GM12878 (cell line): ENCODE measurements around the gene BLOC1S4. TPM values are rescaled to one million over a fixed set of nuclear protein-coding genes. Genes with fewer than 3 reads are reported as not detected.
A peak's percentile ranks its signal among the peaks of the same experiment; 100 is the strongest.
"Not testable (repeated sequence)": the region's sequence is repeated elsewhere in the genome, so short reads cannot be mapped to it uniquely, and the experiment has no call there.

ENCODE experiments used
- ATAC-seq: fragments of 200-7000 bp; cut with Tn5 transposase; 3 replicates; pipeline ENCODE4 v1.9.1; 2020; ENCODE audit warnings: mild to moderate bottlenecking, moderate library complexity
- BruUV-seq: library from RNA; stranded (reverse); fragments of 400-500 nt; replicated peaks from 2 replicates; lab custom pipeline; 2021; lab: Mats Ljungman, UMichigan
- CTCF ChIA-PET: fragments of 300-600 bp; sonication (Branson Sonifier 250); formaldehyde crosslinking; extraction: SDS; loops from one replicate; lab custom pipeline; 2021; ENCODE audit warnings: inconsistent platforms; lab: Yijun Ruan, JAX
- POLR2A ChIA-PET: fragments of 350-600 bp; formaldehyde crosslinking; extraction: SDS; loops from one replicate; lab custom pipeline; 2021; ENCODE audit warnings: inconsistent platforms; lab: Charles Lee
- RAD21 ChIA-PET: fragments of 300-600 bp; sonication (Branson Sonifier 250); formaldehyde crosslinking; loops from one replicate; lab custom pipeline; 2023; ENCODE audit warnings: antibody characterized with exemption; ENCODE audit not compliant: unreplicated experiment; lab: Charles Lee
- SMC1A ChIA-PET: fragments of 300-600 bp; sonication (Branson Sonifier 250); formaldehyde crosslinking; loops from one replicate; lab custom pipeline; 2023; ENCODE audit not compliant: unreplicated experiment, uncharacterized antibody; lab: Charles Lee
- DNase-seq: peaks from one replicate; pipeline ENCODE4 v3.0.0-alpha.2; 2011; ENCODE audit warnings: low read depth, low spot score
- FAIRE-seq: peaks from 3 replicates; lab custom pipeline; 2011; peaks lifted over from hg19 to GRCh38; lab: Jason Lieb, UNC
- H2AFZ ChIP-seq: 2 replicates; pipeline ENCODE4 v1.6.0; 2011; ENCODE audit warnings: low read depth, low read length, control low read depth; ENCODE audit not compliant: control insufficient read depth
- H3K27ac ChIP-seq: 2 replicates; pipeline ENCODE4 v1.5.1; 2011; ENCODE audit warnings: control low read depth; ENCODE audit not compliant: control insufficient read depth, insufficient read depth
- H3K27me3 ChIP-seq, 2 experiments: replicated peaks in 1 of 2; 2 replicates each; pipeline versions ENCODE4 v1.6.0 to v1.6.1; 2011; ENCODE audit warnings: low read length in 1 of 2; ENCODE audit not compliant: control insufficient read depth in 2 of 2, insufficient read depth in 2 of 2
- H3K36me3 ChIP-seq, 2 experiments: 2 replicates each; pipeline ENCODE4 v1.5.1; 2011; ENCODE audit warnings: low read length in 1 of 2; ENCODE audit not compliant: control insufficient read depth in 2 of 2, insufficient read depth in 2 of 2
- H3K4me1 ChIP-seq: 2 replicates; pipeline ENCODE4 v1.6.1; 2011; ENCODE audit warnings: mild to moderate bottlenecking, low read length, moderate library complexity, mixed read lengths; ENCODE audit not compliant: control insufficient read depth, insufficient read depth
- H3K4me2 ChIP-seq: 2 replicates; pipeline ENCODE4 v1.6.0; 2011; ENCODE audit warnings: control low read depth; ENCODE audit not compliant: control insufficient read depth, insufficient read depth
- H3K4me3 ChIP-seq: fragments of 200-600 bp; sonication (generic); 2 replicates; pipeline ENCODE4 v1.5.1; 2016
- H3K79me2 ChIP-seq: 2 replicates; pipeline ENCODE4 v1.6.0; 2011; ENCODE audit warnings: low read length; ENCODE audit not compliant: control insufficient read depth, insufficient read depth
- H3K9ac ChIP-seq: 2 replicates; pipeline ENCODE4 v1.8.0; 2011; ENCODE audit warnings: low read length, control low read depth, mixed read lengths; ENCODE audit not compliant: control insufficient read depth, insufficient read depth
- H3K9me3 ChIP-seq: replicated peaks from 3 replicates; pipeline ENCODE4 v1.5.1; 2011; ENCODE audit warnings: mild to moderate bottlenecking, low read length; ENCODE audit not compliant: control insufficient read depth, insufficient read depth
- H4K20me1 ChIP-seq: 2 replicates; pipeline ENCODE4 v1.6.0; 2011; ENCODE audit not compliant: control insufficient read depth, insufficient read depth
- NFYB ChIP-seq: IDR thresholded peaks from 2 replicates; pipeline ENCODE4 v1.6.1; 2011; ENCODE audit warnings: low read depth, mild to moderate bottlenecking, low read length, improper control_type of control experiment, moderate library complexity; ENCODE audit not compliant: insufficient read depth
- SMAD5 ChIP-seq: IDR thresholded peaks from 2 replicates; pipeline ENCODE4 v1.6.1; 2016; ENCODE audit warnings: antibody characterized with exemption, low read depth
- SP1 ChIP-seq: IDR thresholded peaks from one replicate; pipeline ENCODE4 v1.6.1; 2011; ENCODE audit warnings: low read depth, low read length
- WGBS: methylation state at CpG from one replicate; pipeline ENCODE4 v1.1.6; 2016; ENCODE audit warnings: low lambda C conversion rate; ENCODE audit not compliant: insufficient replicate concordance, insufficient coverage; ENCODE audit errors: missing lambda C conversion rate; 5-methylcytosine and 5-hydroxymethylcytosine counted together
- in situ Hi-C: fragments of 300-500 bp; cut with MboI; formaldehyde crosslinking; loops from 9 replicates; pipeline ENCODE4 v1.14.3; 2018; ENCODE audit warnings: mixed read lengths
- intact Hi-C: fragments of 100-400 bp; cut with micrococcal nuclease; formaldehyde crosslinking; loops from one replicate; pipeline ENCODE4 v1.14.2; 2022; ENCODE audit not compliant: unreplicated experiment
- polyA plus RNA-seq, 11 experiments: library from polyadenylated mRNA; depleted of rRNA in 4 of 11; unstranded in 6 of 11; stranded (reverse) in 5 of 11; fragments of >200 nt; fragmentation: Nextera tagmentation in 4 of 11; fragmentation: Illumina TruSeq in 1 of 11; extraction: Ambion mirVana in 4 of 11; extraction: Trizol in 1 of 11; gene quantifications; 1 replicate in 1 of 11; 2 replicates in 10 of 11; pipeline versions ENCODE4 v1.2.1 to v1.2.3, GENCODE V29; 2011 to 2016; ENCODE audit warnings: inconsistent platforms in 2 of 11, missing spikeins in 2 of 11, low read depth in 1 of 11
- total RNA-seq, 4 experiments: library from RNA; depleted of rRNA in 3 of 4; stranded (reverse); fragments of >200 nt in 3 of 4; fragmentation: Illumina TruSeq in 1 of 4; extraction: Trizol in 1 of 4; gene quantifications; 2 replicates each; pipeline versions ENCODE4 v1.2.1 to v1.2.3, GENCODE V29; 2013 to 2021

The BLOC1S4 gene
- total and polyA plus RNA-seq, 10 of the 15 experiments (the other 5 are each of a cell fraction or from before 2014, with no cell fraction given), result 2.7 to 23.8 (median 9.5) TPM

GRCh38 chr4:6673191-6673659, 42.7 kb upstream of the BLOC1S4 start:
- FAIRE-seq, DNase-seq, in situ Hi-C loops, H4K20me1 ChIP-seq, H3K9ac ChIP-seq, H3K36me3 ChIP-seq, H3K27me3 ChIP-seq, H3K9me3 ChIP-seq, intact Hi-C loops, H3K4me1 ChIP-seq, ATAC-seq: not testable (repeated sequence)
- Histone ChIP-seq H2AFZ (peak overlapping the region; percentile 98), H3K79me2 (peaks cover 25% of the 10 kb centered on the region), H3K27ac (peak overlapping the region; percentile 38), H3K4me3 (peak overlapping the region; percentile 74; the same call in 1 of the 2 replicates), H3K4me2 (peak overlapping the region; percentile 88)
- BruUV-seq, result TSS peak; percentile 93
- ChIA-PET SMC1A (interaction anchor here (0.7 to 5.2 kb wide), 4 partner anchors 31 to 44 kb away, joined by 3 to 33 read pairs (median 4); partner anchors contain the start of genes BLOC1S4 and MRFAP1L1), RAD21 (interaction anchor here (1.4 to 3.8 kb wide), 4 partner anchors 34 to 395 kb away, joined by 3 to 22 read pairs (median 7); partner anchors contain the start of genes GRPEL1 and MRFAP1L1), CTCF (interaction anchor here (0.9 to 2.2 kb wide), 5 partner anchors 26 to 201 kb away, joined by 3 to 5 read pairs (median 4); no protein-coding TSS in a partner anchor), POLR2A (interaction anchor here (0.6 to 2.1 kb wide), 5 partner anchors 14 to 389 kb away, joined by 3 to 6 read pairs (median 4); partner anchors contain the start of gene MRFAP1)
- peak; percentile 78 for TF ChIP-seq NFYB
- TF ChIP-seq SP1, result peak; percentile 25
- 0 out of 2 replicates have a peak, but pooled peaks have one; percentile 7 for TF ChIP-seq SMAD5
- WGBS, result 24% methylated on average over 14 of the region's 14 CpGs
